HEK293 (cell line): Measurements from ENCODE around the gene TEF.

Source experiments
- CTCF ChIA-PET: fragments of 350-600 bp; formaldehyde crosslinking; extraction: SDS; loops from one replicate; lab custom pipeline; 2021; ENCODE audit warnings: antibody characterized with exemption; lab: Yijun Ruan, JAX
- POLR2A ChIA-PET: fragments of 300-600 bp; formaldehyde crosslinking; extraction: SDS; loops from one replicate; lab custom pipeline; 2020; ENCODE audit warnings: antibody characterized with exemption, inconsistent platforms; lab: Yijun Ruan, JAX
- H3K27ac ChIP-seq: fragments of 200-500 bp; sonication (Bioruptor generic); 2 replicates; pipeline ENCODE4 v1.5.1; 2014; ENCODE audit warnings: low read depth, low read length, control low read depth, inconsistent platforms; ENCODE audit errors: extremely low read depth
- H3K36me3 ChIP-seq, 2 experiments: fragments of 200-500 bp in 1 of 2; sonication (Bioruptor generic) in 1 of 2; 1 replicate in 1 of 2; 2 replicates in 1 of 2; pipeline ENCODE4 v1.5.1; 2014 to 2017; ENCODE audit warnings: inconsistent platforms in 2 of 2, low read length in 2 of 2; ENCODE audit not compliant: control insufficient read depth in 2 of 2, insufficient read depth in 1 of 2
- H3K4me1 ChIP-seq: fragments of 200-500 bp; sonication (Bioruptor generic); 2 replicates; pipeline ENCODE4 v1.5.1; 2014; ENCODE audit warnings: mild to moderate bottlenecking, low read length, inconsistent platforms; ENCODE audit not compliant: control insufficient read depth, insufficient read depth
- H3K4me3 ChIP-seq: 2 replicates; pipeline ENCODE4 v1.5.1; 2011; ENCODE audit warnings: low read depth, mild to moderate bottlenecking, control low read depth, low read length, moderate library complexity
- H3K9me3 ChIP-seq: fragments of 200-500 bp; sonication (Bioruptor generic); 2 replicates; pipeline ENCODE4 v1.5.1; 2014; ENCODE audit warnings: low read depth, low read length, inconsistent platforms; ENCODE audit not compliant: control insufficient read depth, insufficient read depth
- BCL11A ChIP-seq: fragments of 450-650 bp; formaldehyde crosslinking; IDR thresholded peaks from 2 replicates; pipeline ENCODE4 v1.5.1; 2016; ENCODE audit warnings: low read depth, missing biosample characterization, missing genetic modification characterization
- BCL6B ChIP-seq: fragments of 450-650 bp; formaldehyde crosslinking; IDR thresholded peaks from 2 replicates; pipeline ENCODE4 v1.5.1; 2017; ENCODE audit warnings: missing biosample characterization, missing genetic modification characterization
- EGR2 ChIP-seq: fragments of 450-650 bp; formaldehyde crosslinking; IDR thresholded peaks from 2 replicates; pipeline ENCODE4 v1.5.1; 2016; ENCODE audit warnings: low read depth, missing biosample characterization, missing genetic modification characterization
- GLI2 ChIP-seq: fragments of 450-650 bp; formaldehyde crosslinking; IDR thresholded peaks from 2 replicates; pipeline ENCODE4; 2017; ENCODE audit warnings: missing biosample characterization, missing genetic modification characterization, low read depth, borderline replicate concordance
- GLI4 ChIP-seq: fragments of 450-650 bp; formaldehyde crosslinking; IDR thresholded peaks from 2 replicates; pipeline ENCODE4 v1.5.1; 2016; ENCODE audit warnings: missing biosample characterization, missing genetic modification characterization
- GLIS2 ChIP-seq: fragments of 450-650 bp; formaldehyde crosslinking; IDR thresholded peaks from 2 replicates; pipeline ENCODE4 v1.5.1; 2016; ENCODE audit warnings: missing biosample characterization, missing genetic modification characterization
- HOXD13 ChIP-seq: sonication (generic); formaldehyde crosslinking; IDR thresholded peaks from 2 replicates; pipeline ENCODE4 v1.8.0; 2022; ENCODE audit warnings: missing genetic modification reagents, borderline replicate concordance
- INSM2 ChIP-seq: fragments of 450-650 bp; formaldehyde crosslinking; IDR thresholded peaks from 2 replicates; pipeline ENCODE4 v1.5.1; 2016; ENCODE audit warnings: missing biosample characterization, missing genetic modification characterization
- KLF8 ChIP-seq: fragments of 450-650 bp; formaldehyde crosslinking; IDR thresholded peaks from 2 replicates; pipeline ENCODE4 v1.5.1; 2016; ENCODE audit warnings: missing biosample characterization, missing genetic modification characterization
- PRDM1 ChIP-seq: fragments of 450-650 bp; formaldehyde crosslinking; IDR thresholded peaks from 2 replicates; pipeline ENCODE4; 2016; ENCODE audit warnings: missing biosample characterization, missing genetic modification characterization
- SCRT2 ChIP-seq: fragments of 450-650 bp; formaldehyde crosslinking; IDR thresholded peaks from 2 replicates; pipeline ENCODE4 v1.5.1; 2016; ENCODE audit warnings: missing biosample characterization, missing genetic modification characterization
- SP2 ChIP-seq: fragments of 450-650 bp; formaldehyde crosslinking; IDR thresholded peaks from 2 replicates; pipeline ENCODE4 v1.5.1; 2016; ENCODE audit warnings: missing biosample characterization, missing genetic modification characterization
- TCF7L2 ChIP-seq: IDR thresholded peaks from 2 replicates; pipeline ENCODE4 v1.6.1; 2011; ENCODE audit warnings: low read depth, mild to moderate bottlenecking, inconsistent platforms, low read length, moderate library complexity, borderline replicate concordance
- ZBTB26 ChIP-seq: fragments of 450-650 bp; formaldehyde crosslinking; optimal IDR thresholded peaks from 2 replicates; pipeline ENCODE3; 2016; ENCODE audit warnings: missing biosample characterization, mild to moderate bottlenecking, missing genetic modification characterization
- ZBTB44 ChIP-seq: fragments of 450-650 bp; IDR thresholded peaks from 2 replicates; pipeline ENCODE4 v1.5.1; 2018; ENCODE audit warnings: missing biosample characterization, mild to moderate bottlenecking, missing genetic modification characterization
- ZNF184 ChIP-seq: fragments of 450-650 bp; IDR thresholded peaks from 2 replicates; pipeline ENCODE4 v1.5.1; 2018; ENCODE audit warnings: missing biosample characterization, mild to moderate bottlenecking, missing genetic modification characterization
- ZNF311 ChIP-seq: fragments of 450-650 bp; formaldehyde crosslinking; IDR thresholded peaks from 2 replicates; pipeline ENCODE4 v1.5.1; 2017; ENCODE audit warnings: missing biosample characterization, missing genetic modification characterization, borderline replicate concordance
- ZNF366 ChIP-seq: fragments of 450-650 bp; formaldehyde crosslinking; conservative IDR thresholded peaks from 2 replicates; pipeline ENCODE4 v1.5.1; 2016; ENCODE audit warnings: missing biosample characterization, missing genetic modification characterization
- ZNF391 ChIP-seq: fragments of 450-650 bp; formaldehyde crosslinking; IDR thresholded peaks from 2 replicates; pipeline ENCODE4 v1.5.1; 2016; ENCODE audit warnings: low read depth, missing biosample characterization, missing genetic modification characterization, borderline replicate concordance
- ZNF473 ChIP-seq: fragments of 450-650 bp; formaldehyde crosslinking; IDR thresholded peaks from 2 replicates; pipeline ENCODE4 v1.5.1; 2017; ENCODE audit warnings: missing biosample characterization, missing genetic modification characterization
- ZNF596 ChIP-seq: fragments of 450-650 bp; IDR thresholded peaks from 2 replicates; pipeline ENCODE4 v1.5.0; 2018; ENCODE audit warnings: missing biosample characterization, mild to moderate bottlenecking, missing genetic modification characterization, moderate library complexity
- ZNF600 ChIP-seq: fragments of 450-650 bp; formaldehyde crosslinking; IDR thresholded peaks from 2 replicates; pipeline ENCODE4 v1.5.1; 2016; ENCODE audit warnings: missing biosample characterization, missing genetic modification characterization
- ZNF621 ChIP-seq: fragments of 450-650 bp; formaldehyde crosslinking; IDR thresholded peaks from 2 replicates; pipeline ENCODE4 v1.5.1; 2017; ENCODE audit warnings: missing biosample characterization, missing genetic modification characterization
- ZNF707 ChIP-seq: fragments of 450-650 bp; formaldehyde crosslinking; IDR thresholded peaks from 2 replicates; pipeline ENCODE4 v1.5.1; 2016; ENCODE audit warnings: missing biosample characterization, missing genetic modification characterization
- ZNF747 ChIP-seq: fragments of 450-650 bp; formaldehyde crosslinking; IDR thresholded peaks from 2 replicates; pipeline ENCODE4 v1.5.1; 2016; ENCODE audit warnings: missing biosample characterization, missing genetic modification characterization
- ZNF776 ChIP-seq: fragments of 450-650 bp; formaldehyde crosslinking; IDR thresholded peaks from 2 replicates; pipeline ENCODE4 v1.5.0; 2017; ENCODE audit warnings: missing biosample characterization, missing genetic modification characterization, borderline replicate concordance
- ZNF830 ChIP-seq: fragments of 450-650 bp; IDR thresholded peaks from 2 replicates; pipeline ENCODE4 v1.5.0; 2018; ENCODE audit warnings: missing biosample characterization, missing genetic modification characterization, low read depth, mild to moderate bottlenecking, moderate library complexity
- ZNF837 ChIP-seq: fragments of 450-650 bp; formaldehyde crosslinking; IDR thresholded peaks from 2 replicates; pipeline ENCODE4 v1.5.1; 2016; ENCODE audit warnings: missing biosample characterization, missing genetic modification characterization
- ZSCAN23 ChIP-seq: fragments of 450-650 bp; formaldehyde crosslinking; IDR thresholded peaks from 2 replicates; pipeline ENCODE4 v1.5.1; 2016; ENCODE audit warnings: missing biosample characterization, missing genetic modification characterization

TEF gene

GRCh38 chr22:41348964-41349484 is 32.7 kb upstream of the TEF start:
- TF ChIP-seq ZNF747 (no peak), KLF8 (no peak), ZBTB44 (tag by site-specific recombination) (no peak), GLI4 (tag by site-specific recombination) (no peak), ZNF830 (tag by site-specific recombination) (no peak), HOXD13 (CRISPR knock-in tag) (no peak), ZNF837 (tag by site-specific recombination) (no peak), ZNF596 (tag by site-specific recombination) (no peak), ZNF621 (tag by site-specific recombination) (no peak), PRDM1 (tag by site-specific recombination) (no peak), TCF7L2 (no peak), ZBTB26 (tag by site-specific recombination) (no peak), ZNF184 (tag by site-specific recombination) (no peak), ZNF707 (tag by site-specific recombination) (no peak), ZNF366 (tag by site-specific recombination) (no peak)
- no peak overlapping the region for H3K4me3 ChIP-seq
- H3K9me3 ChIP-seq = no peaks in the 10 kb centered on the region
- no peak overlapping the region for H3K27ac ChIP-seq
- ChIA-PET CTCF (no interaction called here), POLR2A (no interaction called here)
- H3K4me1 ChIP-seq = no peaks in the 10 kb centered on the region
- peaks cover 22 to 93% of the 10 kb centered on the region in 2 experiments for H3K36me3 ChIP-seq

GRCh38 chr22:41350087-41350486 is 31.7 kb upstream of the TEF start:
- no peaks in the 10 kb centered on the region for H3K9me3 ChIP-seq
- ChIA-PET CTCF (no interaction called here), POLR2A (no interaction called here)
- no peak overlapping the region for H3K4me3 ChIP-seq
- no peaks in the 10 kb centered on the region for H3K4me1 ChIP-seq
- H3K36me3 ChIP-seq = peaks cover 13 to 93% of the 10 kb centered on the region in 2 experiments
- H3K27ac ChIP-seq = no peak overlapping the region
- TF ChIP-seq EGR2 (tag by site-specific recombination) = peak; percentile 46; the same call in 1 of the 2 replicates
- TF ChIP-seq ZNF311 = no peak
- TF ChIP-seq SP2 = peak; percentile 19; the same call in 1 of the 2 replicates
- TF ChIP-seq ZNF600 (tag by site-specific recombination) = no peak
- no peak for TF ChIP-seq GLIS2

GRCh38 chr22:41351011-41351410 is 30.7 kb upstream of the TEF start:
- no peaks in the 10 kb centered on the region for H3K4me1 ChIP-seq
- H3K9me3 ChIP-seq = no peaks in the 10 kb centered on the region
- H3K27ac ChIP-seq = no peak overlapping the region
- H3K36me3 ChIP-seq = peaks cover 12 to 96% of the 10 kb centered on the region in 2 experiments
- POLR2A ChIA-PET = interaction anchor here (1.4 kb wide), 1 partner anchor 16 kb away, joined by 5 read pairs; no protein-coding TSS in a partner anchor
- H3K4me3 ChIP-seq = no peak overlapping the region
- CTCF ChIA-PET = no interaction called here
- TF ChIP-seq KLF8 (no peak), INSM2 (tag by site-specific recombination) (no peak), PRDM1 (tag by site-specific recombination) (no peak), BCL11A (tag by site-specific recombination) (no peak), SCRT2 (tag by site-specific recombination) (no peak), ZNF776 (tag by site-specific recombination) (no peak), ZNF473 (no peak), ZNF391 (no peak), BCL6B (tag by site-specific recombination) (no peak), ZSCAN23 (tag by site-specific recombination) (no peak), GLI2 (tag by site-specific recombination) (no peak)
